Right atrium auricular region (tissue), 2 donors: Measurements from ENCODE around the gene WNT10A. TPM values are rescaled to one million over a fixed set of nuclear protein-coding genes. Genes with fewer than 3 reads are reported as not detected.
A peak's percentile ranks its signal among the peaks of the same experiment; 100 is the strongest.

Experiments
- DNase-seq: peaks from one replicate; pipeline ENCODE4 v3.0.0-alpha.2; 2019; ENCODE audit warnings: low spot score
- H3K27ac ChIP-seq, 2 donors: fragments of 200-600 bp; sonication (generic); 1 replicate in 1 of 2; 2 replicates in 1 of 2; pipeline ENCODE4 v1.5.1; 2016 to 2019
- H3K27me3 ChIP-seq, 2 donors: fragments of 200-600 bp; sonication (generic); one replicate each; pipeline versions ENCODE4 v1.5.1 to v1.6.0; 2017 to 2019
- H3K36me3 ChIP-seq: fragments of 200-600 bp; sonication (generic); one replicate; pipeline ENCODE4 v1.5.1; 2016
- H3K4me1 ChIP-seq, 2 donors: fragments of 200-600 bp; sonication (generic); one replicate each; pipeline versions ENCODE4 v1.5.1 to v1.6.0; 2017 to 2019
- H3K4me3 ChIP-seq, 2 donors: fragments of 200-600 bp; sonication (generic); 1 replicate in 1 of 2; 2 replicates in 1 of 2; pipeline ENCODE4 v1.5.1; 2017 to 2019; ENCODE audit warnings: mild to moderate bottlenecking in 1 of 2, moderate library complexity in 1 of 2
- H3K9me3 ChIP-seq, 2 donors: fragments of 200-600 bp; sonication (generic); one replicate each; pipeline ENCODE4 v1.5.1; 2019
- total RNA-seq, 2 donors: library from RNA; depleted of rRNA; stranded (reverse); fragments of >200 nt; gene quantifications; one replicate each; pipeline ENCODE4 v1.1.0, GENCODE V29; 2016
- TF ChIP-seq, protein P1 (sequence below), 2 donors: fragments of 200-600 bp; sonication (generic); IDR thresholded peaks; one replicate each; pipeline ENCODE4 v1.5.1; 2019; ENCODE audit warnings: antibody characterized with exemption in 2 of 2

The WNT10A gene
- total RNA-seq, 2 donors from 2014 or later = 0.90 to 1.2 TPM

DNA sequence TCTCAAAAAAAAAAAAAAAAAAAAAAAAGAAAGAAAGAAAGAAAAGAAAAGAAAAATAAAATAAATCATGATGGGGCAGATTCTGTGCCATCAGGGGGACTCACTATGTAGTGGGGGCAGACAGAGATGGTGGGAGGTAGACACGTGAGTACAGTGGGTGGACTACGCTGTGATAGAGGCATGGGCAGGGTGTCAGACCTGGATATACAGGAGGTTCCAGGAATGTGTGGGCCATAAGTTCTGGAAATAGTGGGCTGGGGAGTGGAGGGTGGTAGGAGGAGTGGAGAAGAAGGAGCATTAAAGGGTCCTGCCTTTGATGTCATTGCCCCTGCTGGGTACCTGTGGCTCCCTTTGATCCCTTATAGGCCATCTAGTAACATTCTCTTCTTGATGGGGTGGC is 29.9 kb upstream of the WNT10A start:
- no peaks in the 10 kb centered on the region for H3K4me1 ChIP-seq
- no peaks in the 10 kb centered on the region for H3K36me3 ChIP-seq
- peaks cover 0 to 4% of the 10 kb centered on the region in 2 donors for H3K27me3 ChIP-seq
- no peak for DNase-seq
- TF ChIP-seq, protein P1, sequence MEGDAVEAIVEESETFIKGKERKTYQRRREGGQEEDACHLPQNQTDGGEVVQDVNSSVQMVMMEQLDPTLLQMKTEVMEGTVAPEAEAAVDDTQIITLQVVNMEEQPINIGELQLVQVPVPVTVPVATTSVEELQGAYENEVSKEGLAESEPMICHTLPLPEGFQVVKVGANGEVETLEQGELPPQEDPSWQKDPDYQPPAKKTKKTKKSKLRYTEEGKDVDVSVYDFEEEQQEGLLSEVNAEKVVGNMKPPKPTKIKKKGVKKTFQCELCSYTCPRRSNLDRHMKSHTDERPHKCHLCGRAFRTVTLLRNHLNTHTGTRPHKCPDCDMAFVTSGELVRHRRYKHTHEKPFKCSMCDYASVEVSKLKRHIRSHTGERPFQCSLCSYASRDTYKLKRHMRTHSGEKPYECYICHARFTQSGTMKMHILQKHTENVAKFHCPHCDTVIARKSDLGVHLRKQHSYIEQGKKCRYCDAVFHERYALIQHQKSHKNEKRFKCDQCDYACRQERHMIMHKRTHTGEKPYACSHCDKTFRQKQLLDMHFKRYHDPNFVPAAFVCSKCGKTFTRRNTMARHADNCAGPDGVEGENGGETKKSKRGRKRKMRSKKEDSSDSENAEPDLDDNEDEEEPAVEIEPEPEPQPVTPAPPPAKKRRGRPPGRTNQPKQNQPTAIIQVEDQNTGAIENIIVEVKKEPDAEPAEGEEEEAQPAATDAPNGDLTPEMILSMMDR (IDR thresholded peaks at IDR 0.05) = no peak
- no peaks in the 10 kb centered on the region for H3K9me3 ChIP-seq
- no peak overlapping the region for H3K27ac ChIP-seq
- H3K4me3 ChIP-seq = no peak overlapping the region

DNA sequence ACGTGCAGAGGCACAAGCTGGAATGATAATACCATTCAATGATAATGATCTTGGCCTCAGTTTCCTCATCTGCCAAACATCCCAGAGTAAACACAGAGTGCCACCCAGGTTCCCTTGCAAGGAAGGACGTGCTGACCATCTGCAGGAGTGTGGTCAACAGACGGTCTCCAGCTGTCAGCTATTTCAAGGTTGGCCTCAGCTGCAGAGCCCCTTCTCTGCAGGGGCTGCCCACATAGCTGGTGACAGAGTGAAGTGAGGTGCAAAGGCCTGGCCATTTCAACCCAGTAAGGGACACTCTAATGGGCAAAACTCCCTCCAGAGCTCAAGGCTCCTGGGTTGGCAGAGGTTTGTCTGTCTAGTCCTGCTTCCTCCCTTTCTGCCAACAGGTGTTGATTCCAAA is 29.4 kb upstream of the WNT10A start:
- Histone ChIP-seq H3K9me3 (no peaks in the 10 kb centered on the region), H3K27me3 (peaks cover 0 to 4% of the 10 kb centered on the region in 2 donors), H3K4me1 (no peaks in the 10 kb centered on the region), H3K27ac (no peak overlapping the region), H3K4me3 (no peak overlapping the region), H3K36me3 (no peaks in the 10 kb centered on the region)
- DNase-seq = no peak
- TF ChIP-seq, protein P1 (IDR thresholded peaks at IDR 0.05) = no peak

DNA sequence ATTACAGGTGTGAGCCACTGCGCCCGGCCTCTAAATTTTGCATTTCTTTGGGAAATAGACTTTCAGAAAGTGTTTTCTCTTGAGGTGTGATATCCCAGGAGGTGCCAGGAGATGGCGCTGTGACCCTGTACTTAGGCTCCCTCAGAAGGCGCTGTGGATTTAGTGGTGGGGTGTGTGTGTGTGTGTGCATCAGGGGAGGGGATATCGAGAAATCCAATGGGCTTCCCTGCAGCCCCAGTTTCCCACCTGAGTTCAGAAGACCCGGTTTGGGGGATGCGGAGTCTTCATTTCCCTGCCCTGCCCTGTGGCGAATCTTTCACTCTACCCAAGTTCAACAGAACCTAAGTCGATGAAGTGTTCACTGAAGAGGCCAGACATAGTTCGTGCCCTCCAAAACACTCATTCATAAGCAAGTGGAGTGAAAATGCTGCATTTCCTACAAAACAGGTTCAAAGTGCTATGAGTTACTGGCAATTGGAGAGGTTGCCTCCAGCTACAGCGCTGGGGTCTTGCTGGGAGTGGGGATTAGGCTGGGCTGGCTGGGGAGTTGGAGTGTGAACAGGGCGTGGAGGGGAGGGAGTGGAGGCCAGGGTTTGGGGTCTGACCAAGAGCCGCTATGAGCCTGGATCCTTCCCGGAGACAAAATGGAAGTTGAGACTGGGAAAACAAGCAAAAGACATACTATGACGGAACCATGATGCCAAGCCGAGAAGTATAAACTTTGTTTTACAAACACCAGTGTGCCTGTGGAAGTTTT is 27.6 kb upstream of the WNT10A start:
- H3K27me3 ChIP-seq = peaks cover 0 to 4% of the 10 kb centered on the region in 2 donors
- no peak overlapping the region for H3K4me3 ChIP-seq
- H3K4me1 ChIP-seq = no peaks in the 10 kb centered on the region
- H3K9me3 ChIP-seq = no peaks in the 10 kb centered on the region
- TF ChIP-seq, protein P1 (IDR thresholded peaks at IDR 0.05) = peak; percentile 31 to 77
- no peaks in the 10 kb centered on the region for H3K36me3 ChIP-seq
- no peak overlapping the region for H3K27ac ChIP-seq
- no peak for DNase-seq

DNA sequence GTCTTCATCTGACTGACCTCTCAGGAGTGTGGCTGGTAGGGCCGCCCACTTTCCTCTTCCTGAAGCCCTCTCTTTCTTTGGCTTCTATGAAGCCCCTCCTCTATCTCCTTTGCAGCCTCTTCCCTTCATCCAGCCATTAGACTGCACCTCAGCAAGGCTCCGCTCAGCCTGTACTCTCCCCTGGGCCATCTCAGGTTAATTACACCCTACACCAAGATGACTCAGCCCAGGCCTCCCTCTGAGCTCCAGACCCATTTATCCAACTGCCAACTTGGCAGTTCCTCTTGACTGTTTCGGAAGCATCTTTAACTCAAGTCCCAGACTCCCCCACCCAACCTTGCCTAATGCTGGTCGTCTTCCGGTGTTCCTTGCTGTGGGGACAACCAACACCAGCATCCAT is 26.9 kb upstream of the WNT10A start:
- H3K4me3 ChIP-seq = no peak overlapping the region
- H3K36me3 ChIP-seq = no peaks in the 10 kb centered on the region
- H3K27me3 ChIP-seq = peaks cover 5 to 6% of the 10 kb centered on the region in 2 donors
- H3K4me1 ChIP-seq = peaks cover 0 to under 1% of the 10 kb centered on the region in 2 donors
- DNase-seq = no peak
- H3K9me3 ChIP-seq = no peaks in the 10 kb centered on the region
- TF ChIP-seq, protein P1 (IDR thresholded peaks at IDR 0.05) = no peak
- H3K27ac ChIP-seq = no peak overlapping the region

DNA sequence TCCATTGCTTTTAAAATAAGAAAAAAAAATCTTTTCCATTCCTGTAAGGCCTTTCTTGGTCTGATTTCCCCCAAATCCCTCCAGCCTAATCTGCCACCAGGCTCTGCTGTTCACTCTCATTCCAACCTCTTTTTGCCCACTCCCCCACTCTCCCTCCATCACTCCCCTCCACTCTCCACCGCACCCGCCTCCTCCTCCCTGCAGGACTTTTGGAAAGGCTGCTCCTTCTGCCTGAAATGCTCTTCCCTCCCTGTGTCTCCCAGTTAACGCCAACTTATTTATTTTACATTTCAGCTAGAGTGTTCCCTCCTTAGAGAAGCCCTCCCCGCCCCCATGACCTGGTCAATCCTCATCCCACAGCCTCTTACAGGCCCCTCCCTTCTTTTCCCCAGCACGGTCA is 25.8 kb upstream of the WNT10A start:
- no peaks in the 10 kb centered on the region for H3K36me3 ChIP-seq
- H3K4me3 ChIP-seq = no peak overlapping the region
- TF ChIP-seq, protein P1 (IDR thresholded peaks at IDR 0.05) = no peak

More for the DNA sequence above, 25.8 kb upstream of the WNT10A start:
- H3K4me1 ChIP-seq = peaks cover 0 to 8% of the 10 kb centered on the region in 2 donors
- no peak overlapping the region for H3K27ac ChIP-seq
- no peak for DNase-seq
- peaks cover 8% of the 10 kb centered on the region in 2 donors for H3K27me3 ChIP-seq
- no peaks in the 10 kb centered on the region for H3K9me3 ChIP-seq
